GM18511 (cell line): ENCODE results near the gene C2CD4D.

Experiments
- ATAC-seq: cut with Tn5 transposase; IDR thresholded peaks from one replicate; pipeline ENCODE4 v1.9.1; 2021; ENCODE audit warnings: mild to moderate bottlenecking, moderate library complexity; ENCODE audit not compliant: unreplicated experiment

Gene C2CD4D

GRCh38 chr1:151835596-151835995 is 4.0 kb downstream of the C2CD4D start:
- no peak for ATAC-seq

GRCh38 chr1:151834239-151834638 is 5.4 kb downstream of the C2CD4D start:
- no peak for ATAC-seq

GRCh38 chr1:151833172-151833900 is 6.3 kb downstream of the C2CD4D start:
- no peak for ATAC-seq

- no peak for ATAC-seq
Measured at GRCh38 chr1:151832318-151832980, 7.2 kb downstream of the C2CD4D start.

- ATAC-seq: no peak
Measured at GRCh38 chr1:151831605-151832004, 8.0 kb downstream of the C2CD4D start, which contains the start of gene RORC. RORC (minus strand) TSS chr1:151831802; CDS start chr1:151831764, 38 bp downstream.

- ATAC-seq: no peak
Measured at GRCh38 chr1:151831256-151831591, 8.4 kb downstream of the C2CD4D start.

GRCh38 chr1:151830055-151830454 is 9.6 kb downstream of the C2CD4D start:
- no peak for ATAC-seq

- no peak for ATAC-seq
Measured at GRCh38 chr1:151829352-151830046, 10.1 kb downstream of the C2CD4D start.

GRCh38 chr1:151828921-151829320 is 10.7 kb downstream of the C2CD4D start:
- no peak for ATAC-seq

- ATAC-seq: no peak
Measured at GRCh38 chr1:151827853-151828252, 11.8 kb downstream of the C2CD4D start.

- ATAC-seq: no peak
Measured at GRCh38 chr1:151825751-151826660, 13.6 kb downstream of the C2CD4D start.

GRCh38 chr1:151825204-151825603 is 14.4 kb downstream of the C2CD4D start:
- no peak for ATAC-seq

GRCh38 chr1:151823175-151823574 is 16.4 kb downstream of the C2CD4D start:
- ATAC-seq: no peak

GRCh38 chr1:151822404-151822803 is 17.2 kb downstream of the C2CD4D start:
- ATAC-seq: no peak

GRCh38 chr1:151820940-151821339 is 18.7 kb downstream of the C2CD4D start:
- ATAC-seq: no peak

- no peak for ATAC-seq
Measured at GRCh38 chr1:151819976-151820623, 19.5 kb downstream of the C2CD4D start.

GRCh38 chr1:151819227-151819835 is 20.3 kb downstream of the C2CD4D start:
- no peak for ATAC-seq

- ATAC-seq: no peak
Measured at GRCh38 chr1:151817353-151817730, 22.3 kb downstream of the C2CD4D start.

- ATAC-seq: no peak
Measured at GRCh38 chr1:151816548-151817352, 22.9 kb downstream of the C2CD4D start.
